ENCODE data around the gene SESTD1. TPM values are rescaled to one million over a fixed set of nuclear protein-coding genes. Genes with fewer than 3 reads are reported as not detected.

Gene SESTD1
- polyA plus RNA-seq, 1 donor from 2014 or later = 39.5 TPM

- no peak overlapping the region for H2AFZ ChIP-seq (ENCODE audit: low read depth, low read length)
- TF ChIP-seq REST (IDR thresholded peaks at IDR 0.05; ENCODE audit: borderline replicate concordance) (no peak), EP300 (conservative IDR thresholded peaks at IDR 0.05; ENCODE audit: poor library complexity, severe bottlenecking) (no peak), POLR2AphosphoS5 (IDR thresholded peaks at IDR 0.05) (no peak), RAD21 (conservative IDR thresholded peaks at IDR 0.05) (no peak), TAF1 (IDR thresholded peaks at IDR 0.05; ENCODE audit: low read depth) (no peak), SMC3 (conservative IDR thresholded peaks at IDR 0.05; ENCODE audit: poor library complexity) (no peak), CTCF (IDR thresholded peaks at IDR 0.05; ENCODE audit: poor library complexity, severe bottlenecking) (no peak), EZH2 (IDR thresholded peaks at IDR 0.05; ENCODE audit: borderline replicate concordance, insufficient read depth, low read length, poor library complexity, severe bottlenecking) (no peak), MXI1 (conservative IDR thresholded peaks at IDR 0.05; ENCODE audit: poor library complexity, severe bottlenecking) (no peak)
- H3F3A ChIP-seq (ENCODE audit: insufficient read depth, low read length, poor library complexity, severe bottlenecking) = no peaks in the 10 kb centered on the region
- no peaks in the 10 kb centered on the region for H3K9me3 ChIP-seq (ENCODE audit: low read length)
- no peak overlapping the region for H3K9ac ChIP-seq (ENCODE audit: low read length)
- no peaks in the 10 kb centered on the region for H3K79me2 ChIP-seq (replicated peaks; ENCODE audit: insufficient read depth, low read length)
- H3K36me3 ChIP-seq (ENCODE audit: insufficient read depth, low read length) = no peaks in the 10 kb centered on the region
- H3K4me2 ChIP-seq (ENCODE audit: low read length) = no peak overlapping the region
- H3K4me3 ChIP-seq (ENCODE audit: low read length) = no peak overlapping the region
- no peaks in the 10 kb centered on the region for H3K9me2 ChIP-seq (ENCODE audit: insufficient read depth, low read length)
- H3K27ac ChIP-seq (ENCODE audit: low read length) = no peak overlapping the region
- no peaks in the 10 kb centered on the region for H4K20me1 ChIP-seq (ENCODE audit: insufficient read depth)
- no peaks in the 10 kb centered on the region for H3K27me3 ChIP-seq (ENCODE audit: insufficient read depth, low read depth, low read length)
Measured at GRCh38 chr2:179274749-179275148, 10.1 kb upstream of the SESTD1 start.

GRCh38 chr2:179273461-179273962 is 8.9 kb upstream of the SESTD1 start:
- H4K20me1 ChIP-seq (ENCODE audit: insufficient read depth) = no peaks in the 10 kb centered on the region
- no peaks in the 10 kb centered on the region for H3K79me2 ChIP-seq (replicated peaks; ENCODE audit: insufficient read depth, low read length)
- no peak overlapping the region for H2AFZ ChIP-seq (ENCODE audit: low read depth, low read length)
- H3K9me2 ChIP-seq (ENCODE audit: insufficient read depth, low read length) = no peaks in the 10 kb centered on the region
- H3K4me3 ChIP-seq (ENCODE audit: low read length) = no peak overlapping the region
- no peaks in the 10 kb centered on the region for H3K27me3 ChIP-seq (ENCODE audit: insufficient read depth, low read depth, low read length)
- no peaks in the 10 kb centered on the region for H3K36me3 ChIP-seq (ENCODE audit: insufficient read depth, low read length)
- no peak for TF ChIP-seq MXI1 (conservative IDR thresholded peaks at IDR 0.05; ENCODE audit: poor library complexity, severe bottlenecking)
- no peak for TF ChIP-seq EP300 (conservative IDR thresholded peaks at IDR 0.05; ENCODE audit: poor library complexity, severe bottlenecking)
- no peak for TF ChIP-seq POLR2AphosphoS5 (IDR thresholded peaks at IDR 0.05)
- no peak for TF ChIP-seq EZH2 (IDR thresholded peaks at IDR 0.05; ENCODE audit: borderline replicate concordance, insufficient read depth, low read length, poor library complexity, severe bottlenecking)
- H3K4me2 ChIP-seq (ENCODE audit: low read length) = no peak overlapping the region
- no peaks in the 10 kb centered on the region for H3K9me3 ChIP-seq (ENCODE audit: low read length)
- no peak overlapping the region for H3K9ac ChIP-seq (ENCODE audit: low read length)
- no peak overlapping the region for H3K27ac ChIP-seq (ENCODE audit: low read length)
- no peaks in the 10 kb centered on the region for H3F3A ChIP-seq (ENCODE audit: insufficient read depth, low read length, poor library complexity, severe bottlenecking)

All from neural cell (in vitro differentiated cells).